Stimulated activated CD4-positive, alpha-beta T cell treated with anti-CD3 and anti-CD28 coated beads, Interleukin-4, amount 100 ng/mL, for 4 hours (primary cell): ENCODE measurements around the gene TUBB3.
"Not testable (repeated sequence)": the region's sequence is repeated elsewhere in the genome, so short reads cannot be mapped to it uniquely, and the experiment has no call there.

Source experiments
- DNase-seq, 2 experiments: peaks; one replicate each; pipeline ENCODE4 v3.0.0-alpha.2; 2020

The TUBB3 gene

GRCh38 chr16:89949121-89949742, 26.1 kb downstream of the TUBB3 start:
- no peak for DNase-seq

- no peak for DNase-seq
Observed at GRCh38 chr16:89949756-89950155, 26.6 kb downstream of the TUBB3 start.

GRCh38 chr16:89951509-89951908, 28.4 kb downstream of the TUBB3 start:
- DNase-seq: no peak

- DNase-seq: no peak
Observed at GRCh38 chr16:89952049-89952448, 28.9 kb downstream of the TUBB3 start.

GRCh38 chr16:89952551-89952950, 29.4 kb downstream of the TUBB3 start:
- DNase-seq: no peak

GRCh38 chr16:89953671-89954406, 30.7 kb downstream of the TUBB3 start:
- DNase-seq: no peak

- no peak for DNase-seq
Observed at GRCh38 chr16:89954462-89954861, 31.3 kb downstream of the TUBB3 start.

- DNase-seq: no peak
Observed at GRCh38 chr16:89955001-89955685, 32.0 kb downstream of the TUBB3 start.

- no peak for DNase-seq
Observed at GRCh38 chr16:89956505-89957215, 33.5 kb downstream of the TUBB3 start.

GRCh38 chr16:89957216-89957785, 34.2 kb downstream of the TUBB3 start:
- no peak for DNase-seq

- DNase-seq: no peak
Observed at GRCh38 chr16:89958068-89958467, 34.9 kb downstream of the TUBB3 start.

GRCh38 chr16:89958596-89958995, 35.5 kb downstream of the TUBB3 start:
- DNase-seq: no peak

- no peak for DNase-seq
Observed at GRCh38 chr16:89960966-89961365, 37.8 kb downstream of the TUBB3 start.

GRCh38 chr16:89961920-89962319, 38.8 kb downstream of the TUBB3 start:
- no peak for DNase-seq

- no peak for DNase-seq
Observed at GRCh38 chr16:89962754-89963498, 39.8 kb downstream of the TUBB3 start.

- DNase-seq: no peak
Observed at GRCh38 chr16:89964201-89964600, 41.1 kb downstream of the TUBB3 start.

- DNase-seq: no peak
Observed at GRCh38 chr16:89965447-89966225, 42.5 kb downstream of the TUBB3 start.

GRCh38 chr16:89966756-89967155, 43.6 kb downstream of the TUBB3 start:
- no peak for DNase-seq

- DNase-seq: not testable (repeated sequence)
Observed at GRCh38 chr16:89967436-89967835, 44.3 kb downstream of the TUBB3 start.

GRCh38 chr16:89968074-89968473, 44.9 kb downstream of the TUBB3 start:
- DNase-seq: not testable (repeated sequence)

GRCh38 chr16:89969741-89970410, 46.7 kb downstream of the TUBB3 start:
- DNase-seq: no peak
